ENCODE results near the gene WDR5.

WDR5 gene

GRCh38 chr9:134189145-134189469 is 53.2 kb downstream of the WDR5 start:
- DNase-seq (ENCODE audit: low read depth): no peak

GRCh38 chr9:134189470-134190231 is 53.8 kb downstream of the WDR5 start:
- no peak for DNase-seq (ENCODE audit: low read depth)

- DNase-seq (ENCODE audit: low read depth): no peak
Measured at GRCh38 chr9:134190232-134191121, 54.6 kb downstream of the WDR5 start.

- DNase-seq (ENCODE audit: low read depth): no peak
Measured at GRCh38 chr9:134191455-134192209, 55.8 kb downstream of the WDR5 start.

GRCh38 chr9:134192311-134192950 is 56.5 kb downstream of the WDR5 start:
- DNase-seq (ENCODE audit: low read depth): no peak

- DNase-seq (ENCODE audit: low read depth): no peak
Measured at GRCh38 chr9:134192951-134193731, 57.3 kb downstream of the WDR5 start.

- no peak for DNase-seq (ENCODE audit: low read depth)
Measured at GRCh38 chr9:134193912-134194535, 58.1 kb downstream of the WDR5 start.

GRCh38 chr9:134195558-134195957 is 59.7 kb downstream of the WDR5 start:
- DNase-seq (ENCODE audit: low read depth): no peak

GRCh38 chr9:134196911-134197310 is 61.0 kb downstream of the WDR5 start:
- no peak for DNase-seq (ENCODE audit: low read depth)

GRCh38 chr9:134198791-134199190 is 62.9 kb downstream of the WDR5 start:
- DNase-seq (ENCODE audit: low read depth): no peak

- no peak for DNase-seq (ENCODE audit: low read depth)
Measured at GRCh38 chr9:134200730-134201129, 64.8 kb downstream of the WDR5 start.

- no peak for DNase-seq (ENCODE audit: low read depth)
Measured at GRCh38 chr9:134203224-134203623, 67.3 kb downstream of the WDR5 start.

- DNase-seq (ENCODE audit: low read depth): no peak
Measured at GRCh38 chr9:134204041-134204440, 68.2 kb downstream of the WDR5 start.

GRCh38 chr9:134204991-134205578 is 69.2 kb downstream of the WDR5 start:
- no peak for DNase-seq (ENCODE audit: low read depth)

GRCh38 chr9:134205672-134206310 is 69.9 kb downstream of the WDR5 start:
- no peak for DNase-seq (ENCODE audit: low read depth)

- DNase-seq (ENCODE audit: low read depth): no peak
Measured at GRCh38 chr9:134206311-134207300, 70.7 kb downstream of the WDR5 start.

- no peak for DNase-seq (ENCODE audit: low read depth)
Measured at GRCh38 chr9:134208310-134208841, 72.5 kb downstream of the WDR5 start.

GRCh38 chr9:134208981-134209725 is 73.3 kb downstream of the WDR5 start:
- no peak for DNase-seq (ENCODE audit: low read depth)
